DOHH2 (cell line): Measurements from ENCODE around the gene UTS2R.

ENCODE experiments used
- H3F3A ChIP-seq: fragments of 200-600 bp; sonication (generic), shearing (Covaris generic); 2 replicates; pipeline ENCODE4 v1.6.0; 2016; ENCODE audit warnings: antibody characterized with exemption, mild to moderate bottlenecking; ENCODE audit not compliant: control insufficient read depth, insufficient read depth
- H3K27ac ChIP-seq: fragments of 200-600 bp; sonication (generic); 2 replicates; pipeline ENCODE4 v1.5.1; 2014; ENCODE audit warnings: low read depth, mild to moderate bottlenecking, low read length, moderate library complexity
- H3K27me3 ChIP-seq: fragments of 200-600 bp; sonication (generic); 2 replicates; pipeline ENCODE4 v1.6.1; 2014; ENCODE audit warnings: mild to moderate bottlenecking, low read length, mixed read lengths; ENCODE audit not compliant: control insufficient read depth
- H3K36me3 ChIP-seq: fragments of 200-600 bp; sonication (generic); 2 replicates; pipeline ENCODE4 v1.6.1; 2014; ENCODE audit warnings: mild to moderate bottlenecking, low read length, moderate library complexity, mixed read lengths; ENCODE audit not compliant: control insufficient read depth
- H3K4me1 ChIP-seq: fragments of 200-600 bp; sonication (generic); 2 replicates; pipeline ENCODE4 v1.6.1; 2014; ENCODE audit warnings: mild to moderate bottlenecking, low read length, mixed read lengths; ENCODE audit not compliant: control insufficient read depth
- H3K4me2 ChIP-seq: fragments of 200-600 bp; sonication (generic); 2 replicates; pipeline ENCODE4 v1.6.0; 2014; ENCODE audit warnings: mild to moderate bottlenecking, low read length, moderate library complexity
- H3K4me3 ChIP-seq: fragments of 200-600 bp; sonication (generic); 2 replicates; pipeline ENCODE4 v1.5.1; 2014; ENCODE audit warnings: mild to moderate bottlenecking, low read length, mixed read lengths
- H3K79me2 ChIP-seq: fragments of 200-600 bp; sonication (generic); 2 replicates; pipeline ENCODE4 v1.6.1; 2014; ENCODE audit warnings: mild to moderate bottlenecking, low read length, mixed read lengths; ENCODE audit not compliant: control insufficient read depth
- H3K9me2 ChIP-seq: fragments of 200-600 bp; sonication (generic); replicated peaks from 2 replicates; pipeline ENCODE4 v1.6.1; 2014; ENCODE audit warnings: mild to moderate bottlenecking, low read length, mixed read lengths; ENCODE audit not compliant: control insufficient read depth
- H3K9me3 ChIP-seq: fragments of 200-600 bp; sonication (generic); 2 replicates; pipeline ENCODE4 v1.6.1; 2014; ENCODE audit warnings: antibody characterized with exemption, low read length, mixed read lengths; ENCODE audit not compliant: control insufficient read depth, insufficient read depth
- H4K20me1 ChIP-seq: fragments of 200-600 bp; sonication (generic); 2 replicates; pipeline ENCODE4 v1.6.0; 2014; ENCODE audit warnings: low read depth, mild to moderate bottlenecking, antibody characterized with exemption, low read length, moderate library complexity; ENCODE audit not compliant: control insufficient read depth, insufficient read depth
- EZH2phosphoT487 ChIP-seq: fragments of 200-600 bp; sonication (generic); IDR thresholded peaks from 2 replicates; pipeline ENCODE4 v1.6.1; 2017; ENCODE audit warnings: borderline replicate concordance, mild to moderate bottlenecking, antibody characterized with exemption, low read length, moderate library complexity, mixed read lengths
- TF ChIP-seq, protein P1 (sequence below): fragments of 200-600 bp; sonication (generic); IDR thresholded peaks from one replicate; pipeline ENCODE4 v1.5.1; 2014; ENCODE audit warnings: antibody characterized with exemption, mild to moderate bottlenecking, low read depth, low read length; ENCODE audit not compliant: poor library complexity, severe bottlenecking

UTS2R gene

DNA sequence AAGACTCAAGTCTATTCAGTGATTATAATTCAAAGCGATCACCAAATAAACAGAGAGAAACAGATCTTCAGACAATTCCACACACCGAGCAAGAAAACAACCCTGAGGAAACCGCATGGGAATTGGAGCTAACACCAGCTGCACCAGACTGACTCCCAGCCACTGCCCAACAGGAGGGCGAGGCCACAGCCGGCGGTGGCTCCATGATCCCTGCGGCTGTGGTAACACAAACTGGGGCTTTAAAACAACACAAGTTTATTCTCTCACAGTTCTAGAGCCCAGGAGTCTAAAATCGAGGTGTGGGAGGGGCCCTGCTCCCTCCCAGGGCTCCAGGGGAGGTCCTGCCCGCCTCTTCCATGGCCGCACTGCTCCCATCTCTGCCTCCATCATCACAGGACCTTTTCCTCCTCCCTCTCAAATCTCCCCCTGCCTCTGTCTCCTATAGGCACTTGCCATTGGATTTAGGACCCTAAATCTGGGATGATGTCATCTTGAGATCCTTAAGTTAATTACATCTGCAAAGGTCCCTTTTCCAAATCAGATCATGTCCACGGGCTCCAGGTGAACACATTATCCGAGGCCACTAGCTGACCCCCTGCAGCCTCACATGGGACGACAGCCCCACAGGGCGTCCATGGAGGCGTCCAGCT lies 36.8 kb downstream of the UTS2R start:
- TF ChIP-seq EZH2phosphoT487, result no peak
- TF ChIP-seq, protein P1, sequence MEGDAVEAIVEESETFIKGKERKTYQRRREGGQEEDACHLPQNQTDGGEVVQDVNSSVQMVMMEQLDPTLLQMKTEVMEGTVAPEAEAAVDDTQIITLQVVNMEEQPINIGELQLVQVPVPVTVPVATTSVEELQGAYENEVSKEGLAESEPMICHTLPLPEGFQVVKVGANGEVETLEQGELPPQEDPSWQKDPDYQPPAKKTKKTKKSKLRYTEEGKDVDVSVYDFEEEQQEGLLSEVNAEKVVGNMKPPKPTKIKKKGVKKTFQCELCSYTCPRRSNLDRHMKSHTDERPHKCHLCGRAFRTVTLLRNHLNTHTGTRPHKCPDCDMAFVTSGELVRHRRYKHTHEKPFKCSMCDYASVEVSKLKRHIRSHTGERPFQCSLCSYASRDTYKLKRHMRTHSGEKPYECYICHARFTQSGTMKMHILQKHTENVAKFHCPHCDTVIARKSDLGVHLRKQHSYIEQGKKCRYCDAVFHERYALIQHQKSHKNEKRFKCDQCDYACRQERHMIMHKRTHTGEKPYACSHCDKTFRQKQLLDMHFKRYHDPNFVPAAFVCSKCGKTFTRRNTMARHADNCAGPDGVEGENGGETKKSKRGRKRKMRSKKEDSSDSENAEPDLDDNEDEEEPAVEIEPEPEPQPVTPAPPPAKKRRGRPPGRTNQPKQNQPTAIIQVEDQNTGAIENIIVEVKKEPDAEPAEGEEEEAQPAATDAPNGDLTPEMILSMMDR, result no peak
- Histone ChIP-seq H3K4me1 (peaks cover 7% of the 10 kb centered on the region; the same call in 1 of the 2 replicates), H3K27ac (no peak overlapping the region), H4K20me1 (no peaks in the 10 kb centered on the region), H3F3A (no peaks in the 10 kb centered on the region), H3K9me3 (no peaks in the 10 kb centered on the region), H3K9me2 (no peaks in the 10 kb centered on the region), H3K4me2 (no peak overlapping the region), H3K4me3 (no peak overlapping the region), H3K79me2 (no peaks in the 10 kb centered on the region), H3K36me3 (peaks cover 2% of the 10 kb centered on the region; the same call in 1 of the 2 replicates), H3K27me3 (no peaks in the 10 kb centered on the region)

DNA sequence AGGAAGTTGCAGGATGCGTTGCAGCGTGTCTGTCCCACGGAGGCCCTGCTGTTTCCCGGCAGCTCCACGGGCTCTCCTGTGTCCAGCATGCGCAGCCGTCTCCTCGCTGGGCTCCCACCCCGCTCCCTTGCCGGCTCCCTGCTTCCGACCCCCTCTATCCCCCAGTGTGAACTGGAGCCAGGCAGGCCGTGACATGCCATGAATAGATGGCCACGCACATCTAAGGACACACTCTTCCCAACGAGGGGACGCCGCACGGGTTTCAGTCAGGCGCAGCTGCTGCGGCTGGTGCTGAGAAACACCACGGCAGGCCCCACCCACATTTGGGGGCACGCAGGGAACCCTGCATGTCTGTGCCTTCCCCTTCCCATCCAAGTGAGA lies 37.4 kb downstream of the UTS2R start:
- Histone ChIP-seq H3K27ac (no peak overlapping the region), H3K4me2 (no peak overlapping the region), H4K20me1 (no peaks in the 10 kb centered on the region), H3K79me2 (0 out of 2 replicates have a peak, but pooled peaks cover under 1% of the 10 kb centered on the region), H3K9me2 (no peaks in the 10 kb centered on the region), H3F3A (no peaks in the 10 kb centered on the region), H3K4me3 (no peak overlapping the region), H3K4me1 (peaks cover 7% of the 10 kb centered on the region; the same call in 1 of the 2 replicates), H3K27me3 (no peaks in the 10 kb centered on the region), H3K36me3 (no peaks in the 10 kb centered on the region; the same call in 1 of the 2 replicates), H3K9me3 (no peaks in the 10 kb centered on the region)
- no peak for TF ChIP-seq EZH2phosphoT487
- TF ChIP-seq, protein P1, result no peak

DNA sequence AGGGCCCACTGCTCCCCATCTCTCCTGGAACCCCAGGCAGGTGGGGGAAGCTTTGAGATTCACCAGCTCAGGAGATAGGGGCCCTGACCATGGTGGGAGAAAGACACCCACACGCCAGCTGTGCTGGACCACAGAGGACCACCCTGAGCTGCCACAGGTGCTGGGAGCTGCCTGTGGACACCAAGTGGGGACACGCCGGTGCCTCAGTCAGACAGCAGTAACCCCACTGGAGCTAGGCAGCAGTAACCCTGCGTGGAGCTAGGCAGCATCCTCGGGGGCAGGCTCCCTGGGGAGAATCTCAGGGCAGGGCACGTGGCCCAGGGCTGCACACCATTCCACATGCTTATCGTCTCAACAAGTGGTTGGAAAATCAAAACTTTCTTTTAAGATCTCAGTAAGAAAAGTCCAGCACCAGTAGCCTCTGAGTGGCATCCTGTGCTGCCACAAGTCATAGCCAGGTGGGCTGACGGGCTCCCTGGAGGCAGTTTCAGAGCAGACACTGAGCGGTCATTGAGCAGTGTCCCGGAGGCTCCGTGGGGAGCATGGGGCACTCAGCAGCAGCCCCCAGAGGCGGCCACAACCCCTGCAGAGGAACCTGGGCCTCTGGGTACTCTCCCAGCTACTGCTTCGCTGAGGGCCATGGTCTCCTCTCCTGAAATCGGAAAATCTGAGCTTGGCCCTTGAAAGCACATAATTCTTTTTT lies 38.6 kb downstream of the UTS2R start:
- Histone ChIP-seq H3K36me3 (no peaks in the 10 kb centered on the region), H3K9me2 (no peaks in the 10 kb centered on the region), H3K27me3 (no peaks in the 10 kb centered on the region), H3K4me2 (no peak overlapping the region), H3K9me3 (no peaks in the 10 kb centered on the region), H3K4me1 (peaks cover 7% of the 10 kb centered on the region; the same call in 1 of the 2 replicates), H3K4me3 (no peak overlapping the region), H3F3A (no peaks in the 10 kb centered on the region), H4K20me1 (peaks cover 5% of the 10 kb centered on the region), H3K79me2 (0 out of 2 replicates have a peak, but pooled peaks cover 2% of the 10 kb centered on the region), H3K27ac (no peak overlapping the region)
- no peak for TF ChIP-seq EZH2phosphoT487
- TF ChIP-seq, protein P1, result no peak
